Chondrocyte (in vitro differentiated cells): ENCODE data around the gene LPCAT1. TPM values are rescaled to one million over a fixed set of nuclear protein-coding genes. Genes with fewer than 3 reads are reported as not detected.
A peak's percentile ranks its signal among the peaks of the same experiment; 100 is the strongest.
"Not testable (repeated sequence)": the region's sequence is repeated elsewhere in the genome, so short reads cannot be mapped to it uniquely, and the experiment has no call there.

Source experiments
- DNase-seq: peaks from one replicate; pipeline ENCODE4 v3.0.0; 2021; ENCODE audit warnings: mixed read lengths, low spot score
- H3K27ac Mint-ChIP-seq: one replicate; pipeline ENCODE4 v1.8.0; 2021; ENCODE audit warnings: mild to moderate bottlenecking, moderate library complexity, mixed read lengths; ENCODE audit not compliant: unreplicated experiment
- H3K27me3 Mint-ChIP-seq: 2 replicates; pipeline ENCODE4 v1.8.0; 2021; ENCODE audit warnings: low read depth, mixed read lengths
- H3K36me3 Mint-ChIP-seq: 2 replicates; pipeline ENCODE4 v1.8.0; 2021; ENCODE audit warnings: low read depth, mixed read lengths
- H3K4me1 Mint-ChIP-seq: 2 replicates; pipeline ENCODE4 v1.8.0; 2021; ENCODE audit warnings: low read depth, mild to moderate bottlenecking, mixed read lengths
- H3K4me3 Mint-ChIP-seq: one replicate; pipeline ENCODE4 v1.8.0; 2021; ENCODE audit warnings: mild to moderate bottlenecking, moderate library complexity, mixed read lengths; ENCODE audit not compliant: unreplicated experiment
- H3K9me3 Mint-ChIP-seq: 2 replicates; pipeline ENCODE4 v1.8.0; 2021; ENCODE audit warnings: low read depth, mixed read lengths
- total RNA-seq: library from RNA; stranded (reverse); gene quantifications from 3 replicates; pipeline ENCODE4 v1.2.1, GENCODE V29; 2021
- TF ChIP-seq, protein P1 (sequence below): fragments of 200-600 bp; sonication (generic); IDR thresholded peaks from 2 replicates; pipeline ENCODE4 v1.5.0; 2021; ENCODE audit warnings: antibody characterized with exemption, mild to moderate bottlenecking, moderate library complexity

LPCAT1 gene
- total RNA-seq, 1 donor from 2014 or later: 49.4 TPM

DNA sequence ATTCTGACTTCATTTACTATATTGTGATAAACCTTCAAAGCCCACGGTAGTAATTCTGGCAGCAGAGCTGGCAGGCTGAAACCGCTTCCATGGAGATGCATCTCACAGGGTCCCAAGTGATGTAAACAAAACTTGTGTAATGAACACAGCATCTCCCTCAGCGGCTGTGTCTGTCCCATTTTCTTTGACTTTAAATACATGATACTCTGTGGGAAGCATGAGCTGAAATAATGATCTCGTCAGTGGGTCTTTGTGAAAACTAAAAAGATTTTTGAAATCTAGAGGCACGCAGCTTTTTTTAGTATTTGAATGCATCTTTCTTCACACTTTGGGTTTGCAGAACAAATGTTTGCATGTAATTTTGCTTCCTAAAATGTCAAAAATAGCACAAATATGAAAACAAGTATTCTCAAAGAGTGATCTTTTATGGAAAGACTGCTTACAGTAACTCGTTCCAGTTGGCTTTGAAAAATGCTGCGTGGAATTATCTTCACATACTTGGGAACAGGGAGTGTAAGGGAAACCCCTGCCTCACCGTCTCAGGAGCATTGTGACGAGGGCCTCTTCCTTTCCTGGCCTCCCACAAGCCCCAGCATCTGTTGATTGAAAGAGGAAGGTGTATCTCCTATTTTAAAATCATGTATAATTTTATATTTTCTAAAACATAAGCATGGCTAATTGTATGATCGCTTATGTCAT, 18.1 kb upstream of the LPCAT1 start:
- H3K27ac Mint-ChIP-seq: no peak overlapping the region
- DNase-seq: no peak

DNA sequence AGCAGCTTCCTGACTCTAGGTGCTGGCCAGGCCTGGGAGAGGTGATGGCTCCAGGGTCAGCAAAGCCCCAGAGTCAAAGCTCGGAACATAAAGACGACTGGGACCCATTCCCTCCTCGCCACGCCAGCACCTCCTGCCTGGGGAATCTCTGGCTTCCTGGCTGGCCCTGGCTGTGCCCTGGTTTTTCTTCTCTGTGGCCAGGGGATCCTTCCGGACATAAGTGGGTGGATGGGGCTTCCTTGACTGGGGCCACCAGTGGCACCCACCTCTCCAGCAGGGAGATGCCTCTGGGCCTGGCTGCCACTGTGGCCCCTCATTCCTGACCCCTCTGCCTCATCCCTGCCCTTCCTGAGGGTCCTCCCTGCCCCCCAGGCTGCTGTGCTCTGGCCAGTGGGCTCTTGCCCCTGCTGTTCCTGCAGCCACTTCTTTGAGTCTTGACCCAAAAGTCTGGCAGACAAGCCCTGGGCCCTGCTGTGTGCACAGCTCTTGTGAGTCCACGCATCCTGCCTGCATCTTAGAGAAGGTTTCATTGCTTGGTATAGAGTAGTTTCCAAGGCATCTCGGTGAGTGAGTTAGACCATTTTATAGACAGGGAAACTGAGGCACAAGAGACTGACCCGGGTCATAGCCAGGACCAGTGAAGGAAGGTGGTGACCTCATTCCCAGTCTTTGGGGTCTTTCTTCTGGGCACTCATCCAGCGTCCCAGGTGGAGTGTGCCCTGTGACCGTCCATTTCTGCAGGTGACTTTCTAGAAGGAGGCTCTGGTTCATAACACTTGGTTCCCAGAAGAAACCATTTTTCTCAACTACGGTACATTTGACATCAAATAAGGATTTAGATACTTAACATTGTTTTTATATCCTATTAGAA, 17.3 kb upstream of the LPCAT1 start:
- H3K27me3 Mint-ChIP-seq: peaks cover 37% of the 10 kb centered on the region
- no peak overlapping the region for H3K4me3 Mint-ChIP-seq
- peak; percentile 79 for DNase-seq
- H3K4me1 Mint-ChIP-seq: peaks cover 11% of the 10 kb centered on the region
- no peak overlapping the region for H3K27ac Mint-ChIP-seq
- no peaks in the 10 kb centered on the region for H3K9me3 Mint-ChIP-seq
- H3K36me3 Mint-ChIP-seq: no peaks in the 10 kb centered on the region
- TF ChIP-seq, protein P1, sequence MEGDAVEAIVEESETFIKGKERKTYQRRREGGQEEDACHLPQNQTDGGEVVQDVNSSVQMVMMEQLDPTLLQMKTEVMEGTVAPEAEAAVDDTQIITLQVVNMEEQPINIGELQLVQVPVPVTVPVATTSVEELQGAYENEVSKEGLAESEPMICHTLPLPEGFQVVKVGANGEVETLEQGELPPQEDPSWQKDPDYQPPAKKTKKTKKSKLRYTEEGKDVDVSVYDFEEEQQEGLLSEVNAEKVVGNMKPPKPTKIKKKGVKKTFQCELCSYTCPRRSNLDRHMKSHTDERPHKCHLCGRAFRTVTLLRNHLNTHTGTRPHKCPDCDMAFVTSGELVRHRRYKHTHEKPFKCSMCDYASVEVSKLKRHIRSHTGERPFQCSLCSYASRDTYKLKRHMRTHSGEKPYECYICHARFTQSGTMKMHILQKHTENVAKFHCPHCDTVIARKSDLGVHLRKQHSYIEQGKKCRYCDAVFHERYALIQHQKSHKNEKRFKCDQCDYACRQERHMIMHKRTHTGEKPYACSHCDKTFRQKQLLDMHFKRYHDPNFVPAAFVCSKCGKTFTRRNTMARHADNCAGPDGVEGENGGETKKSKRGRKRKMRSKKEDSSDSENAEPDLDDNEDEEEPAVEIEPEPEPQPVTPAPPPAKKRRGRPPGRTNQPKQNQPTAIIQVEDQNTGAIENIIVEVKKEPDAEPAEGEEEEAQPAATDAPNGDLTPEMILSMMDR: no peak

More for the DNA sequence above, 18.1 kb upstream of the LPCAT1 start:
- Mint-ChIP-seq H3K9me3 (no peaks in the 10 kb centered on the region), H3K36me3 (no peaks in the 10 kb centered on the region), H3K4me3 (no peak overlapping the region), H3K27me3 (peaks cover 36% of the 10 kb centered on the region), H3K4me1 (peaks cover 5% of the 10 kb centered on the region)
- TF ChIP-seq, protein P1: no peak

DNA sequence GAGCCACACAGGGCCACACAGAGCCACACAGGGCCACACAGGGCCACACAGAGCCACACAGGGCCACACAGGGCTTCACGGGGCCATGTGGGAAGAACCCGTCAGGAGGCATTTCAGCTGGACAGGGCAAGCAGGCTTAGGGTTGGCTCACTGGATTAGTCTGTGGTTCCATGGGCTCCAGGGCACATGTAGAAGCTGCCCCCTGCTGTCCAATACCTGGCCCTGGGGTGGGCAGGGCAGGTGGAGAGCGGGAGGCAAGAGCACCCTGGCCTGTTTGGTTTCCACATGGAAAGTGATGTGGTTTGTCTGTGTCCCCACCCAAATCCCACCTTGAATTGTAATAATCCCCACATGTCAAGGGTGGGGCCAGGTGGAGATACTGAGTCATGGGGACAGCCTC, 16.4 kb upstream of the LPCAT1 start:
- no peaks in the 10 kb centered on the region for H3K9me3 Mint-ChIP-seq
- H3K27ac Mint-ChIP-seq: no peak overlapping the region
- H3K36me3 Mint-ChIP-seq: no peaks in the 10 kb centered on the region
- DNase-seq: peak; percentile 33
- peaks cover 13% of the 10 kb centered on the region for H3K4me1 Mint-ChIP-seq
- TF ChIP-seq, protein P1: peak; percentile 9
- peaks cover 36% of the 10 kb centered on the region for H3K27me3 Mint-ChIP-seq
- H3K4me3 Mint-ChIP-seq: no peak overlapping the region

DNA sequence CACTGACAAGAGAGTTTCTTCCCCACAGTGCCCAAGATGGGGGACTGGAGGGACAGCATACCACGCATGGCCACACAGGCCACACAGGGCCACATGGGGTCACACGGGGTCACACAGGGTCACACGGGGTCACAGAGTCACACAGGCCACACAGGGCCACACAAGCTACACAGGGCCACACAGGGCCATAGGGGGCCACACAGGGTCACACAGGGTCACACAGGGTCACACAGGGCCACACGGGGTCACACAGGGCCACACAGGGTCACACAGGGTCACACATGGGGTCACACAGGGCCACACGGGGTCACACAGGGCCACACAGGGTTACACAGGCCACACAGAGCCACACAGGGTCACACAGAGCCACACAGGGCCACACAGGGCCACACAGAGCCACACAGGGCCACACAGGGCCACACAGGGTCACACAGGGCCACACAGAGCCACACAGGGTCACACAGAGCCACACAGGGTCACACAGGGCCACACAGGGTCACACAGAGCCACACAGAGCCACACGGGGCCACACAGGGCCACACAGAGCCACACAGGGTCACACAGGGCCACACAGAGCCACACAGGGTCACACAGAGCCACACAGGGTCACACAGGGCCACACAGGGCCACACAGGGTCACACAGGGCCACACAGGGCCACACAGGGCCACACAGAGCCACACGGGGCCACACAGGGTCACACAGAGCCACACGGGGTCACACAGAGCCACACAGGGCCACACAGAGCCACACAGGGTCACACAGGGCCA, 15.8 kb upstream of the LPCAT1 start:
- peak; percentile 79 for DNase-seq
- H3K36me3 Mint-ChIP-seq, H3K9me3 Mint-ChIP-seq, H3K4me3 Mint-ChIP-seq, H3K27ac Mint-ChIP-seq: not testable (repeated sequence)
- H3K4me1 Mint-ChIP-seq: peaks cover 13% of the 10 kb centered on the region
- H3K27me3 Mint-ChIP-seq: peaks cover 38% of the 10 kb centered on the region

DNA sequence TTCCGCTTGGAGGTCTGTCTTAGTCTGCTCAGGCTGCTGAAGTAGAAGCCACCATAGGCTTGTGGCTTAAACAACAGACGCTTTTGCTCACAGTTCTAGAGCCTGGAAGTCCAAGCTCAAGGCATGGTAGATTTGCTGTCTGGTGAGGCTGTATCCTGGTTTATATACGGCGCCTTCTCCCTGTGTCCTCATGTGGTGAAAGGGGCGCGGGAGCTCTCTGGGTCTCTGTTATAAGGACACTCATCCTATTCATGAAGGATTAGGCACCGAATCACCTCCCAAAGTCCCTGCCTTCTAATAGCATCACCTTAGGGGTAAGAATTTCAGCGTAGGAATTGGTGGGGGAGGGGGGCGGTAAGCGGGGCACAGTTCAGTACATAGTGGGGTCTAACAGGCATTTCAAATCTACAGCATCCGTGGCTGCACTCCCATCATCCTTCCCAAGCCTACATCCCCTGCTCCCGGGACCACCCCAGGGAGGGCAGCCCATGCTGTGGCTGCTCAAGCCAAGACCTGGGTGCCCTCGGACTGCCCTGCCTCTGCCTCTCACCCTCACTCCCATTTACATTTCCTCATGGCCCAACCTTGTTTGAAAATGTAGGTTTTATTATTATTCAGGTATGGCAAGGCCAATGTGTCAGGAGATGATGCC, 15.1 kb upstream of the LPCAT1 start:
- Mint-ChIP-seq H3K27me3 (peaks cover 41% of the 10 kb centered on the region), H3K36me3 (no peaks in the 10 kb centered on the region), H3K4me1 (peaks cover 13% of the 10 kb centered on the region), H3K27ac (no peak overlapping the region), H3K4me3 (no peak overlapping the region), H3K9me3 (no peaks in the 10 kb centered on the region)
- DNase-seq: peak; percentile 38
- TF ChIP-seq, protein P1: no peak
